GM12892 (cell line): ENCODE data around the gene TM7SF3.

Source experiments
- POLR2A ChIP-seq: IDR thresholded peaks from 2 replicates; pipeline ENCODE4 v1.6.1; 2011; ENCODE audit warnings: low read depth, low read length, control low read depth
- POLR2AphosphoS5 ChIP-seq: IDR thresholded peaks from 2 replicates; pipeline ENCODE4 v1.6.1; 2011; ENCODE audit warnings: low read depth, low read length, control low read depth
- TAF1 ChIP-seq: IDR thresholded peaks from 2 replicates; pipeline ENCODE4 v1.6.1; 2011; ENCODE audit warnings: low read depth, mild to moderate bottlenecking, control low read depth, low read length, borderline replicate concordance

DNA sequence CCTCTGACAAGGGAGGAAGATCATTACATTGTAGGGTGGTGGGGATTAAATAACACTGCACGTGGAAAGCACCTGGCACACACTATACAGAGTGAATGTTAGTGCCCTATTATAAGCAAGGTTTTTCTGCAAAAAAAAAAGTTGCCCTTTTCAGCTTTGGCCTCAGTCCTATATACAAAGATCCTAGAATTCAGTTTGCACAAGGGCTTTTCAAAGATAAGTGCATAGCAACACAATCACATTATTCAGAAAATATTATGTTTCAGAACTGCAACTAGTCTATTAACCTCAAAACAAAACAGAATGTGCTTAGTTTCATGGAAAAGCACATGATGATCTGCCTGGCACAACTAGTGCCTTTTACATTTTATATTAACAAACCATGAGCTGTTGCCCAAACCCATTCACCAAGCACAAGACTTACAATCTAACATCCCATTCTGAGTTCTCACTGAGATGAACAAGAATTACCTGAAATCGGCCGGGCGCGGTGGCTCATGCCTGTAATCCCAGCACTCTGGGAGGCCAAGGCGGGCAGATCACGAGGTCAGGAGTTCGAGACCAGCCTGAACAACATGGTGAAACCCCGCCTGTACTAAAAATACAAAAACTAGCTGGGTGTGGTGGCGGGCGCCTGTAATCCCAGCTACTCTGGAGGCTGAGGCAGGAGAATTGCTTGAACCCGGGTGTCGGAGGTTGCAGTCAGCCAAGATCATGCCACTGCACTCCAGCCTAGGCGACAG lies 1.8 kb downstream of the TM7SF3 start:
- TF ChIP-seq POLR2AphosphoS5 (no peak), POLR2A (no peak), TAF1 (no peak)
